Activated B cell treated with CpG ODN at 0.5 μM for 24 hours (primary cell): ENCODE results near the gene OVOL1. TPM values are rescaled to one million over a fixed set of nuclear protein-coding genes. Genes with fewer than 3 reads are reported as not detected.
A peak's percentile ranks its signal among the peaks of the same experiment; 100 is the strongest.

Experiments
- ATAC-seq: fragments of 200-7000 bp; cut with Tn5 transposase; one replicate; pipeline ENCODE4 v1.10.0; 2021; ENCODE audit warnings: low read depth, mild to moderate bottlenecking, moderate library complexity
- CTCF ChIA-PET: fragments of 350-600 bp; sonication (Branson Sonifier 250); formaldehyde crosslinking; loops from one replicate; lab custom pipeline; 2021; ENCODE audit warnings: antibody characterized with exemption; lab: Charles Lee
- POLR2A ChIA-PET: fragments of 350-600 bp; sonication (Branson Sonifier 250); formaldehyde crosslinking; loops from one replicate; lab custom pipeline; 2021; ENCODE audit warnings: antibody characterized with exemption; lab: Charles Lee
- DNase-seq: peaks from one replicate; pipeline ENCODE4 v3.0.0; 2022
- H3K27ac Mint-ChIP-seq: one replicate; pipeline ENCODE4 v1.8.0; 2020; ENCODE audit warnings: mixed read lengths
- H3K27me3 Mint-ChIP-seq: one replicate; pipeline ENCODE4 v1.8.0; 2021; ENCODE audit warnings: mixed read lengths
- H3K36me3 Mint-ChIP-seq: one replicate; pipeline ENCODE4 v1.8.0; 2021; ENCODE audit warnings: low read depth, mixed read lengths
- H3K4me1 Mint-ChIP-seq: one replicate; pipeline ENCODE4 v1.8.0; 2021; ENCODE audit warnings: mixed read lengths
- H3K4me3 Mint-ChIP-seq: one replicate; pipeline ENCODE4 v1.8.0; 2020; ENCODE audit warnings: mild to moderate bottlenecking, mixed read lengths
- H3K9me3 Mint-ChIP-seq: one replicate; pipeline ENCODE4 v1.8.0; 2020; ENCODE audit warnings: mixed read lengths
- intact Hi-C: fragments of 100-400 bp; cut with micrococcal nuclease; formaldehyde crosslinking; loops from one replicate; pipeline ENCODE4 v1.15.1; 2024
- total RNA-seq: library from RNA; stranded (reverse); gene quantifications from 2 replicates; pipeline ENCODE4 v1.2.3, GENCODE V29; 2022
- TF ChIP-seq, protein P1 (sequence below): fragments of 200-600 bp; IDR thresholded peaks from one replicate; pipeline ENCODE4 v1.8.0; 2022; ENCODE audit warnings: antibody characterized with exemption, mild to moderate bottlenecking

Gene OVOL1
- total RNA-seq, 1 donor from 2014 or later = 0.09 TPM

GRCh38 chr11:65777241-65777640 is 9.6 kb upstream of the OVOL1 start:
- no peak for DNase-seq
- intact Hi-C loops = no loop called here
- CTCF ChIA-PET = no interaction called here
- Mint-ChIP-seq H3K4me3 (no peak overlapping the region), H3K9me3 (no peaks in the 10 kb centered on the region), H3K36me3 (peaks cover 16% of the 10 kb centered on the region), H3K27me3 (no peaks in the 10 kb centered on the region), H3K4me1 (peaks cover 10% of the 10 kb centered on the region), H3K27ac (no peak overlapping the region)
- TF ChIP-seq, protein P1, sequence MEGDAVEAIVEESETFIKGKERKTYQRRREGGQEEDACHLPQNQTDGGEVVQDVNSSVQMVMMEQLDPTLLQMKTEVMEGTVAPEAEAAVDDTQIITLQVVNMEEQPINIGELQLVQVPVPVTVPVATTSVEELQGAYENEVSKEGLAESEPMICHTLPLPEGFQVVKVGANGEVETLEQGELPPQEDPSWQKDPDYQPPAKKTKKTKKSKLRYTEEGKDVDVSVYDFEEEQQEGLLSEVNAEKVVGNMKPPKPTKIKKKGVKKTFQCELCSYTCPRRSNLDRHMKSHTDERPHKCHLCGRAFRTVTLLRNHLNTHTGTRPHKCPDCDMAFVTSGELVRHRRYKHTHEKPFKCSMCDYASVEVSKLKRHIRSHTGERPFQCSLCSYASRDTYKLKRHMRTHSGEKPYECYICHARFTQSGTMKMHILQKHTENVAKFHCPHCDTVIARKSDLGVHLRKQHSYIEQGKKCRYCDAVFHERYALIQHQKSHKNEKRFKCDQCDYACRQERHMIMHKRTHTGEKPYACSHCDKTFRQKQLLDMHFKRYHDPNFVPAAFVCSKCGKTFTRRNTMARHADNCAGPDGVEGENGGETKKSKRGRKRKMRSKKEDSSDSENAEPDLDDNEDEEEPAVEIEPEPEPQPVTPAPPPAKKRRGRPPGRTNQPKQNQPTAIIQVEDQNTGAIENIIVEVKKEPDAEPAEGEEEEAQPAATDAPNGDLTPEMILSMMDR = no peak
- POLR2A ChIA-PET = interaction anchor here (1.4 kb wide), 1 partner anchor 10 kb away, joined by 3 read pairs; the partner anchor contains the start of gene OVOL1
- ATAC-seq = no peak

- POLR2A ChIA-PET = interaction anchor here (0.6 kb wide), 1 partner anchor 114 kb away, joined by 4 read pairs; no protein-coding TSS in a partner anchor
- DNase-seq = no peak
Measured at GRCh38 chr11:65777821-65778361, 9.0 kb upstream of the OVOL1 start.

DNA sequence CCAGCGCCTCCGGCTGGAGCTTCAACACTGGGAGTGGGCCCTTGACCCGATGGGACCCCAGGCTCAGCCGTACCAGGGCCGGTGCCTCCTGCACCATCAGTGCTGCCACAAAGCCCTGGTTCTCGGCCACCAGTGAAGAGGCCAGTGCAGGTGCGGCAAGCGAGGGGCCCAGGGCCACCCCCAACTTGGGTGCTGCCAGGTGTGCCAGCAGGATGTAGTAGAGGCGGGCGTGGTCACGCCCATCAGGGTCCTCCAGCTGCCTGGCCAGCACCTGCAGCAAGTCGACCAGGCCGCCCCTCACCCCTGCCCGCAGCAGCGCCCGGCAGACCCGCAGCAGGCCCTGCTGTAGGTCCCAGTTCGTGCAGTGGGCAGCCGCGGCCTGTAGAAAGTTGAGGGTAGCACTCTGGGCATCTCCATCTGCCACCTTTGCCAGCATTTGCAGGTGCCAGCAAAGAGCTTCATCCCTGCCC is 8.4 kb upstream of the OVOL1 start:
- Mint-ChIP-seq H3K4me1 (peaks cover 14% of the 10 kb centered on the region), H3K36me3 (peaks cover 16% of the 10 kb centered on the region), H3K4me3 (no peak overlapping the region), H3K9me3 (no peaks in the 10 kb centered on the region), H3K27ac (no peak overlapping the region), H3K27me3 (no peaks in the 10 kb centered on the region)
- TF ChIP-seq, protein P1 = no peak
- ChIA-PET POLR2A (interaction anchor here (0.6 to 2.7 kb wide), 2 partner anchors 40 to 115 kb away, joined by 4 to 26 read pairs; no protein-coding TSS in a partner anchor), CTCF (interaction anchor here (1.3 to 4.9 kb wide), 7 partner anchors 13 to 244 kb away, joined by 4 to 62 read pairs (median 5); partner anchors contain the start of genes KAT5 and RNASEH2C)
- DNase-seq (no peak), ATAC-seq (no peak)
- intact Hi-C loops = no loop called here

More at GRCh38 chr11:65777821-65778361, 9.0 kb upstream of the OVOL1 start:
- H3K36me3 Mint-ChIP-seq = peaks cover 16% of the 10 kb centered on the region
- no peaks in the 10 kb centered on the region for H3K9me3 Mint-ChIP-seq
- ATAC-seq = no peak
- TF ChIP-seq, protein P1 = no peak
- intact Hi-C loops = no loop called here
- no peak overlapping the region for H3K27ac Mint-ChIP-seq
- CTCF ChIA-PET = interaction anchor here (1.7 to 4.9 kb wide), 2 partner anchors 40 to 57 kb away, joined by 4 to 62 read pairs; partner anchors contain the start of gene RNASEH2C
- no peak overlapping the region for H3K4me3 Mint-ChIP-seq
- peaks cover 12% of the 10 kb centered on the region for H3K4me1 Mint-ChIP-seq
- H3K27me3 Mint-ChIP-seq = no peaks in the 10 kb centered on the region

DNA sequence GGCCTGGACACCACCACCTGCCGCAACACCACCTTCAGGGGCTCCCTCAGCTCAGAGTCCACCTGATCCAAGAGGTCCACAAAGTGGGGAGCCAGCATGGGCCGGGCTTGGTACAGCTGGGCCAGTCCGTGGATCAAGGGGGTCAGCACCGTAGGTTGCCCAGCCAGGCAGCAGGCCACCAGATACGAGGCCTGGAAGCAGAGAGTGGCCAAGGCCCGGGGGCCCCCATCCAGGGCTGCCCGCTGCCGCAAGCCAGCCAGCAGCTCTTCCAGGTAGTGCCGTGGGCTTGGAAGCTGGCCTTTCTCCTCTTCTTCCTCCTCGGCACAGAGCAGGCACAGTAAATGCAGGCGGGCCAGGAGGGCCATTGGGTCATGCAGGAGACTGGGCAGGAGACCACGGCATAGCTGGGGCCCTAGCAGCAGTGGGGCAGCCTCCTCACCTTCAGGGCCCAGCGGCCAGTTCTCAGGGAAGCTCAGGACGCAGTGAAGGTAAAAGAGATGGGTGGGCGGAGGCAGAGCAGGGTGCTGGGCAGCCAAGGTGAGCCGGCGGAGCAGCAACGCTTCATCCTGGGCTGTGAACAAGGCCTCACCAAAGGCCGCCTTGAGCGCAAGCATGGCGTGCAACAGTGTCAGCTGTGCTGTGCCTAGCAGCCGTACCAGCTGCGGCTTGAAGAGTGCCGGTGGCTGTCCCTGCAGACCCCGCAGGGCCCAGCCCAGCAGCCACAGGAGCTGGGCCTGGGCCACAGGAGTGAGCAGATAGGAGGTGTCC is 7.8 kb upstream of the OVOL1 start:
- intact Hi-C loops = no loop called here
- ChIA-PET POLR2A (interaction anchor here (0.6 to 2.9 kb wide), 12 partner anchors 9 to 232 kb away, joined by 3 to 46 read pairs (median 6); partner anchors contain the start of genes CFL1, KAT5, MUS81 and RNASEH2C), CTCF (interaction anchor here (0.8 to 4.9 kb wide), 22 partner anchors 9 to 243 kb away, joined by 3 to 62 read pairs (median 5); partner anchors contain the start of genes CCDC85B, KAT5, RNASEH2C and SNX32)
- ATAC-seq (no peak), DNase-seq (no peak)
- Mint-ChIP-seq H3K27ac (no peak overlapping the region), H3K4me1 (peaks cover 13% of the 10 kb centered on the region), H3K27me3 (no peaks in the 10 kb centered on the region), H3K9me3 (no peaks in the 10 kb centered on the region), H3K4me3 (peak overlapping the region; percentile 58), H3K36me3 (peaks cover 16% of the 10 kb centered on the region)
- TF ChIP-seq, protein P1 = no peak

DNA sequence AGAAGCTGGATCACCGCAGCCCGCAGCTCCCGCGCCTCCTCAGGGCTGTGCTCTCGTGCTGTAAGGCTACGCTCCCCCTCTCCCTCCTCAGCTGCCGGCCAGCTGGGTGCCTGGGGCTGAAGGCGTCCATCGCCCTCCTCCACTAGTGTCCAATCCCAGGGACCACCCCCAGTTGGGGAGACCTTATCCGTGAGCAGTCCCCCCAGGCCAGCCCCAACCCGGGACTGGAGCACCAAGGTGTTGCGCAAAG is 7.3 kb upstream of the OVOL1 start:
- TF ChIP-seq, protein P1 = no peak
- ChIA-PET POLR2A (interaction anchor here (0.6 to 2.9 kb wide), 14 partner anchors 9 to 233 kb away, joined by 3 to 46 read pairs (median 6); partner anchors contain the start of genes CFL1, FIBP, KAT5 and MUS81), CTCF (interaction anchor here (0.8 to 4.9 kb wide), 20 partner anchors 9 to 243 kb away, joined by 3 to 62 read pairs (median 5); partner anchors contain the start of genes CCDC85B, KAT5, RNASEH2C and SNX32)
- Mint-ChIP-seq H3K36me3 (peaks cover 16% of the 10 kb centered on the region), H3K4me3 (peak overlapping the region; percentile 44), H3K9me3 (no peaks in the 10 kb centered on the region), H3K27ac (no peak overlapping the region), H3K27me3 (no peaks in the 10 kb centered on the region), H3K4me1 (peaks cover 13% of the 10 kb centered on the region)
- intact Hi-C loops = no loop called here
- ATAC-seq (no peak), DNase-seq (no peak)
